Activated T-helper 1 cell treated with Interleukin-2 at 50 U/mL for 16 hours (primary cell): ENCODE data around the gene TMEM98.
A peak's percentile ranks its signal among the peaks of the same experiment; 100 is the strongest.
"Not testable (repeated sequence)": the region's sequence is repeated elsewhere in the genome, so short reads cannot be mapped to it uniquely, and the experiment has no call there.

Source experiments
- DNase-seq: peaks from one replicate; pipeline ENCODE4 v3.0.0-alpha.2; 2020; ENCODE audit warnings: low read depth

The TMEM98 gene

DNA sequence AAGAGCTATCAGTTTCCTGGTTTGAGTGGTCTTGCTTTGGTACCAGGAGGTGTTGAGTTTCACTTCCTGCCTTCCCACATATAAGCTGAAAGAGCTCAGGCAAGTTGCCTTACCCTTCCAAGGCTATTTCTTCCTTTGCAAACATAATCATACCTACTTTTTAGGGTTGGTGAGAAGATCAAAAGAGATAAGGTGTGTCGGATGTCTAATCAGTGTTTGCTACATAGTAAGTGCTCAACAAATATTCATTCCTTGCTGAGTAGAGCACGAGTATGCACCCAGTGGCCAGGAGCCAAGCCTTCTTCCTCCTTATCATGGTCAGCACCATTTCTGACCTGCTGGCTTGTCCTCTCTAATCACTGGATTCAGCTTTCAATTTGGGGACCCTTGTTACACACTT, 12.7 kb upstream of the TMEM98 start:
- no peak for DNase-seq

GRCh38 chr17:32916134-32916533, 11.8 kb upstream of the TMEM98 start:
- no peak for DNase-seq

DNA sequence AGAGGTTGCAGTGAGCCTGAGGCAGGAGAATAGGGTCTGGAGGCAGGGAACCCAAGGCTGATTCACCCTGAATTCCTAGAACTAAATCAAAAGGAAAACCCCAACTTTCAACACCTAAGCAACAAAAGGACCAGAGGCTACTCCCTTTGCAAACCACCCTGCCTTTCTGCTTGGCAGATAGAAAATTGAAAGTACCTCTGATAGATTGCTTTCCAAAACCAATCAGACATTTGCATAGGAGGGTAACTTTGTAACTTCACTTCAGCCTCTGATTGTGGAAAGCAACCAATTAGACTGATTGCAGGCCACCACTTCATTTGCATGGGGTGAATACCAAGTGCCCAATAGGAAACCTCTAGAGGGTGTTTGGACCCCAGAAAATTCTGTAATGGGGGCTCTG, 10.9 kb upstream of the TMEM98 start:
- no peak for DNase-seq

GRCh38 chr17:32917842-32918241, 10.1 kb upstream of the TMEM98 start:
- no peak for DNase-seq

- DNase-seq, result not testable (repeated sequence)
Observed at GRCh38 chr17:32919876-32920275, 8.1 kb upstream of the TMEM98 start.

DNA sequence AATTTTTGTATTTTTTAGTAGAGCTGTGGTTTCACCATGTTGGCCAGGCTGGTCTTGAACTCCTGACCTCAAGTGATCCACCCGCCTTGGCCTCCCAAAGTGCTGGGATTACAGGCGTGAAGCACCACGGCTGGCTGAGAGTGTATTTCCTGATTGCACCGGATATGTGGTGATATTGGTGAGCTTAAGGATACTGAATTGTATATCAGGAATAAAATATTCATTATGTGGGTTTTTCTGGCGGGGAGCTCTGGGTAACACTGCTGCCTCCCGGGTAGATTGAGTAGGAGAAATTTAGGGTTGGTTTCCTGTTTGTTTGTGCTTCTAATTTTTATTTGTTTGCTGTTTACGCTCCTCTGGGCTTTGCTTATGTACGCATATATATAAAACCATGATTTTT, 7.7 kb upstream of the TMEM98 start:
- no peak for DNase-seq

GRCh38 chr17:32921017-32921416, 6.9 kb upstream of the TMEM98 start:
- no peak for DNase-seq

- not testable (repeated sequence) for DNase-seq
Observed at GRCh38 chr17:32923905-32924304, 4.0 kb upstream of the TMEM98 start.

GRCh38 chr17:32926183-32926582, 1.8 kb upstream of the TMEM98 start:
- no peak for DNase-seq

GRCh38 chr17:32926789-32927188, 1.2 kb upstream of the TMEM98 start:
- DNase-seq, result not testable (repeated sequence)

GRCh38 chr17:32927201-32927723, 691 bp upstream of the TMEM98 start:
- DNase-seq, result no peak

DNA sequence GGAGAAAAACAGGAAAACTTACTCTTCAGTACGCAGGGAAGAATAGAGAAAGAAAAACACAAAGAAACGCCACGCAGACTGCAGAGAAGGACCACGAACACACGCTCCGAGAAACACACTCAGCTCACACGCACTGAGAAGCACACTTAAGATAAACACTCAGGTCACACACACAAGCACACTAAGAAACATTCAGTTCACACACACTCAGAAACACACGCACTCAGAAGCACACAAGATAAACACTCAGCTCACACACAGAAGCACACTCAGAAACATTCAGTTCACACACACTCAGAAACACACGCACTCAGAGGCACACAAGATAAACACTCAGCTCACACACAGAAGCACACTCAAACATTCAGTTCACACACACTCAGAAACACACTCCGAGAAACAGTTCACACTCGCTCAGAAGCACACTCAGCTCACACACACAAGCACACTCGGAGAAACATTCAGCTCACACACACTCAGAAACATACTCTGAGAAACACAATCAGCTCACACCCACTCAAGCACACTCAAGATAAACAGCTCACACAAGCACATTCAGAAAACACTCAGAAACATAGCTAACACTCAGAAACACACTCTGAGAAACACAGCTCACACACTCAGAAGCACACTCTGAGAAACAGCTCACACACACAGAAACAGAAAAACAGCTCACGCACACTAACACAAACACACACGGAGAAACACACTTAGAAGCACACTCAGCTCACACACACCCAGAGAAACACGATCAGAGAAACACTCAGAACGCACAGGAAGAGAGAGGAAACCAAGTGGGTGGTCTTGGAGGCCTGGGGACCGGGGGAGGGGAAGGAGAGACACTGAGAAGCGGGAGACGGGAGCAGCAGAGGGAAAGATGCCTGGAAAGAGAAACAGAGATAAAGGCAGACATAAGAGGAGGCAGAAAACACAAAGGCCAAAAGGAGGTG, 908 bp downstream of the TMEM98 start:
- no peak for DNase-seq

GRCh38 chr17:32929588-32929987, 1.6 kb downstream of the TMEM98 start:
- DNase-seq, result no peak

- DNase-seq, result no peak
Observed at GRCh38 chr17:32930512-32930911, 2.6 kb downstream of the TMEM98 start.

DNA sequence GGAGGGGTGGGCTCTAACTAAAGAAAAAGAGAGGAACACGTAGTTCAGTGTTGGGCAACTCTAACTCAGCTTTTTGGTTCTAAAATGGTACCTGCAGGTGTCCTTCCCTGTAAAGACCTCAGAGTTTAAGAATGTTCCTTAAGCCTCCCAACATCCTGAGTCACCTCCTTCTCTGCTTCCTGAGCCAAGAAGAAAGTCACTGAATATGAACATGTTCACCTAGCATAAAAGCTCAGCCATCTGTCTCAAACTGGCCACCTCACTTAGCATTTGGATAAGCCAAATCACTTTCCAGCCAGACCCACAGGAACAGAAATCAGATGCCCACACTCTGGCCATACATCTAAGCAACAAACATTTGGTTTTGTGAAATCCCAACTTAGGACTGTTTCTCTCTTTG, 3.7 kb downstream of the TMEM98 start:
- no peak for DNase-seq

- DNase-seq, result no peak
Observed at GRCh38 chr17:32933881-32934280, 5.9 kb downstream of the TMEM98 start.

- DNase-seq, result no peak
Observed at GRCh38 chr17:32935726-32936125, 7.8 kb downstream of the TMEM98 start.

DNA sequence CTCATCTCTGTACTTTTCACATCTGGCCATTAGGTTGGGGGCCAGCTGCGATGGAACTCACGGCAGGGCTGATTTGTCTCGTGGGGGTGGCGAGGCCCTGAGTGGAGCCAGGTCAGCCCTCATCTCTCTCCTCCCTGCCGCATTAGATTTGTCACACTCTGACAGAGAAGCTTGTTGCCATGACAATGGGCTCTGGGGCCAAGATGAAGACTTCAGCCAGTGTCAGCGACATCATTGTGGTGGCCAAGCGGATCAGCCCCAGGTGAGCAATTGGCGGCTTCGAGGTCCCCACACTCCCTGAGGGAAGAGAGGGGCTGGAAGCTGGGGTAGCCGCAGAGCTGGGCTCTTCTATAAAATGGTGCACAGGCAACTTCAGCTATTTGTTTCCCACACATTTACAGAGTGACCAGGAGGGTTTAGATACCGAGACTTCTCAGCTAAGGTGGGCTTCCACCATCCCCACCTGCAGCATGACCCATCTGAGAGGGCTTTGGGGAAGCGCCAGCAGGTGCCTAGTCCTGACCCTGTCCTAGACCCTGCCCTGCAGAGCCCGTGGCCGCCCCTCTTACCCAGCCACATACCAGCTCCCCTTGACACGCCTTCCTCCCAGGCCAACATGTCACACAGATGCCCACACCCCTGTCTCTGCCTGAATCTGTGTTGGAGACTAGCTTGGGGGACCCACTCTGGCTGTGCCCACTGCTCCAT, 8.4 kb downstream of the TMEM98 start:
- DNase-seq, result no peak

GRCh38 chr17:32936894-32937500, 9.0 kb downstream of the TMEM98 start:
- DNase-seq, result peak; percentile 35

GRCh38 chr17:32940706-32941390, 12.9 kb downstream of the TMEM98 start:
- DNase-seq, result no peak

DNA sequence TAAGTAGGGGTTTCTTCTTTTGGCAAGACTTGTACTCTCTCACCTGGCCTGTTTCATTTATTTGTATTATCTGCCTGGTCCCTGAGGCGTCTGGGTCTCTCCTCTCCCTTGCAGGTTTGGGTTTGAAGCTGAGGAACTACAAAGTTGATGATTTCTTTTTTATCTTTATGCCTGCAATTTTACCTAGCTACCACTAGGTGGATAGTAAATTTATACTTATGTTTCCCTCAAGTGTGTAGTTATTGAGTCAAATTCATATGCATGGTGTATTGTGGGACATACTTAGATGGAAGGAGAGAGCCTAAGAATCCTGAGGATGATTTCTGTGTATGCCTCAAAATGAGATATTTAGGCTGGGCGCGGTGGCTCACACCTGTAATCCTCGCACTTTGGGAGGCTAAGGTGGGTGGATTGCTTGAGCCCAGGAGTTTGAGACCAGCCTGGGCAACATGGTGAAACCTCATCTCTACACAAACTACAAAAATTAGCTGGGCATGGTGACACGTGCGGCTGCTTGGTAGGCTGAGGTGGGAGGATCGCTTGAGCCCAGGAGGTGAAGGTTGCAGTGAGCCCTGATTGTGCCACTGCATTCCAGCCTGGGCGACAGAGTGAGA, 13.6 kb downstream of the TMEM98 start:
- no peak for DNase-seq

DNA sequence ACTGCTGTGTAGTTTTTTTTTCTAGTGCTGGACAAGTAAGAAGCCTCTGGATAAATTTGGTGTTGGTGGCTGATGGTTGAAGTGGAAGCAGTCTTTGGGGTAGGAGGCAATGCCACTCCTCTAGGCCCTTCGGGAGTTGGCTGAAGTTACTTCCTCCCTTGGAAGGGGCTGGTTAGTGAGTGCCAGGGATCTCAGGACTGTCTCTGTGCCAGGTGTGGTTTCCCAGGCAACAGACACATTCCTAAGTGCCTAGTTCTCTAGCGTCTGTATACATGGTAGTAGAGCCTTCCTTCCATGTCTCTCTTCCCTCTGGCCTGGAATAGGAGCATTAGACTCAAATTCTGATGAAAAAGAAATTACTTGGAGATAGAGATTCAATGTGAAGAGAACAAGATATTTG, 15.3 kb downstream of the TMEM98 start:
- no peak for DNase-seq
